GM18508 (cell line): ENCODE results near the gene GABRB2.
"Not testable (repeated sequence)": the region's sequence is repeated elsewhere in the genome, so short reads cannot be mapped to it uniquely, and the experiment has no call there.

Source experiments
- ATAC-seq: cut with Tn5 transposase; IDR thresholded peaks from one replicate; pipeline ENCODE4 v1.9.1; 2021; ENCODE audit warnings: moderate number of reproducible peaks; ENCODE audit not compliant: insufficient read depth, unreplicated experiment

The GABRB2 gene

GRCh38 chr5:161261668-161262323 lies 284.7 kb downstream of the GABRB2 start:
- ATAC-seq, result peak; percentile 58

GRCh38 chr5:161258438-161258837 lies 288.1 kb downstream of the GABRB2 start:
- ATAC-seq, result no peak

GRCh38 chr5:161256957-161257356 lies 289.6 kb downstream of the GABRB2 start:
- no peak for ATAC-seq

- not testable (repeated sequence) for ATAC-seq
These were observed 293.6 kb downstream of the GABRB2 start for GRCh38 chr5:161252955-161253354.

- no peak for ATAC-seq
These were observed 299.8 kb downstream of the GABRB2 start for GRCh38 chr5:161246749-161247148.

GRCh38 chr5:161245846-161246245 lies 300.7 kb downstream of the GABRB2 start:
- not testable (repeated sequence) for ATAC-seq
